ENCODE results near the gene CAMK1D. TPM values are rescaled to one million over a fixed set of nuclear protein-coding genes. Genes with fewer than 3 reads are reported as not detected.
A peak's percentile ranks its signal among the peaks of the same experiment; 100 is the strongest.

Gene CAMK1D
- total and polyA plus RNA-seq, 2 of the 8 experiments (the other 6 are each of a cell fraction or from before 2014, with no cell fraction given) = 3.5 to 10.6 TPM

DNA sequence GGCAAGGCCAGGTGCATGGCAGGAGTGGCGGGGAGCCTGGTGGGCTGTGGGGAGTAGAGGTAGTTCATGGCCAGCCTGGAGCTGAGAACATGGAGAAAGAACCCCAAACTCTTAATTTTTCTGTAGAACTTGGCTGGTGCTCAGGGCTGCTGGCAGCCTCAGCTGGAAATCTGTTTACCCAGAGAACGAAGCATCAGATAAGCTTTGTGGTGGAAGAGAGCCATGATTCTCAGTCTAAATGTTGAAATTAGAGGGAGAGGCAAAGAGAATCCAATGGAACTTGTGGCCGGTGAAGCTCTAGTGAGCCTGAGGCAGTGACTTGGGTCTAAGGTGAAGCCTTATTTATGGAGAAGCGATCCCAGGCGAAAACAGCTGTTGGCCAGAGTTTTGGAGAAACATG, 525.8 kb downstream of the CAMK1D start:
- Histone ChIP-seq H2BK15ac (ENCODE audit: low read length) (no peak overlapping the region), H3K4me3 (ENCODE audit: extremely low read depth in 1 of 4, insufficient read depth in 2 of 4, low read depth in 3 of 4, low read length in 4 of 4) (no peak overlapping the region), H2AK5ac (ENCODE audit: low read depth, low read length) (no peak overlapping the region), H3K79me1 (ENCODE audit: low read depth, low read length) (no peaks in the 10 kb centered on the region), H3K4me2 (ENCODE audit: insufficient read depth in 1 of 2, low read depth in 2 of 2, low read length in 2 of 2) (no peak overlapping the region), H2BK120ac (replicated peaks; ENCODE audit: low read depth, low read length) (no peak overlapping the region), H3K56ac (replicated peaks; ENCODE audit: insufficient read length, low read depth, low read length) (no peak overlapping the region), H3K9me3 (ENCODE audit: insufficient read depth in 2 of 2, low read depth in 1 of 2, low read length in 1 of 2) (0 out of 4 replicates have a peak, but pooled peaks cover 0 to 2% of the 10 kb centered on the region in 2 experiments), H3K4me1 (replicated peaks in 1 of 4; ENCODE audit: control insufficient read depth in 3 of 4, insufficient read depth in 4 of 4, low read length in 3 of 4) (no peaks in the 10 kb centered on the region; a peak in 1 of 7 replicates), H3K18ac (ENCODE audit: extremely low read depth, low read length) (no peak overlapping the region), H3K9ac (replicated peaks in 1 of 4; ENCODE audit: extremely low read depth in 1 of 4, low read depth in 3 of 4, low read length in 3 of 4) (no peak overlapping the region), H3K27ac (ENCODE audit: low read depth, low read length) (no peak overlapping the region), H3K4ac (replicated peaks; ENCODE audit: insufficient read length, low read depth, low read length) (no peak overlapping the region), H2BK20ac (ENCODE audit: low read length) (no peak overlapping the region), H3K27me3 (replicated peaks in 1 of 4; ENCODE audit: control insufficient read depth in 3 of 4, extremely low read depth in 1 of 4, insufficient read depth in 3 of 4, low read length in 3 of 4) (no peaks in the 10 kb centered on the region), H4K20me1 (replicated peaks in 1 of 2; ENCODE audit: control insufficient read depth in 1 of 2, insufficient read depth in 2 of 2, low read length in 2 of 2) (no peaks in the 10 kb centered on the region), H2BK5ac (ENCODE audit: low read depth, low read length) (no peak overlapping the region), H4K91ac (replicated peaks; ENCODE audit: insufficient read length, low read length) (no peak overlapping the region), H3K23ac (ENCODE audit: insufficient read length) (no peak overlapping the region), H4K8ac (ENCODE audit: extremely low read depth, insufficient read depth, low read length) (no peak overlapping the region), H3K79me2 (ENCODE audit: control insufficient read depth in 1 of 2, insufficient read depth in 2 of 2, low read length in 2 of 2) (no peaks in the 10 kb centered on the region), H2AFZ (ENCODE audit: low read length) (peak overlapping the region; percentile 29; the same call in 1 of the 2 replicates), H2BK12ac (ENCODE audit: low read depth, low read length) (no peak overlapping the region), H3K23me2 (ENCODE audit: low read depth, low read length) (no peaks in the 10 kb centered on the region), H4K5ac (ENCODE audit: insufficient read length, low read depth, low read length) (no peak overlapping the region), H3K36me3 (ENCODE audit: control insufficient read depth in 2 of 4, insufficient read depth in 4 of 4, low read length in 3 of 4) (no peaks in the 10 kb centered on the region), H3K14ac (ENCODE audit: insufficient read length) (no peak overlapping the region)
- DNase-seq (ENCODE audit: low read depth in 1 of 2, low spot score in 2 of 2) (no peak), FAIRE-seq (no peak)
- ChIA-PET POLR2A (ENCODE audit: partially characterized antibody) (no interaction called here), CTCF (ENCODE audit: partially characterized antibody) (interaction anchor here (1.0 to 2.2 kb wide), 5 partner anchors 27 to 176 kb away, joined by 3 to 9 read pairs (median 3); no protein-coding TSS in a partner anchor)
- 86% methylated on average over 5 of the region's 5 CpGs; no CpG with 5 or more reads in 1 of the 2 experiments for WGBS, 2 experiments (ENCODE audit: extremely low coverage in 1 of 2, insufficient coverage in 1 of 2, insufficient read length in 1 of 2, insufficient replicate concordance in 2 of 2, low coverage in 1 of 2, low lambda C conversion rate in 2 of 2, missing lambda C conversion rate in 1 of 2)
- TF ChIP-seq POLR2A (IDR thresholded peaks at IDR 0.05; ENCODE audit: control extremely low read depth in 1 of 2, low read depth in 2 of 2, low read length in 2 of 2) = no peak
- no peak for TF ChIP-seq CTBP2 (IDR thresholded peaks at IDR 0.05; ENCODE audit: borderline replicate concordance, insufficient read depth, insufficient read length, low read length)
- no peak for TF ChIP-seq RNF2 (IDR thresholded peaks at IDR 0.05; ENCODE audit: borderline replicate concordance, low read depth, low read length, missing control alignments, poor library complexity, severe bottlenecking)
- no peak for TF ChIP-seq TEAD4 (IDR thresholded peaks at IDR 0.05; ENCODE audit: low read depth, low read length)
- no peak for TF ChIP-seq YY1 (IDR thresholded peaks at IDR 0.05; ENCODE audit: low read depth, low read length)
- TF ChIP-seq MAFK (IDR thresholded peaks at IDR 0.05; ENCODE audit: low read depth, low read length) = no peak
- no peak for TF ChIP-seq EZH2 (IDR thresholded peaks at IDR 0.05; ENCODE audit: low read depth, low read length, severe bottlenecking)
- TF ChIP-seq TBP (IDR thresholded peaks at IDR 0.05; ENCODE audit: low read depth, low read length) = no peak
- TF ChIP-seq SRF (IDR thresholded peaks at IDR 0.05; ENCODE audit: low read depth, low read length) = no peak
- TF ChIP-seq POLR2AphosphoS5 (IDR thresholded peaks at IDR 0.05; ENCODE audit: low read depth, low read length) = no peak
- TF ChIP-seq RBBP5 (IDR thresholded peaks at IDR 0.05; ENCODE audit: borderline replicate concordance, low read depth, low read length) = no peak
- no peak for TF ChIP-seq KDM5A (IDR thresholded peaks at IDR 0.05; ENCODE audit: low read length)
- no peak for TF ChIP-seq NANOG (IDR thresholded peaks at IDR 0.05; ENCODE audit: insufficient read depth, low read depth, low read length, poor library complexity, severe bottlenecking)

All from H1 (cell line).